ENCODE results near the gene RNF148.

The RNF148 gene

GRCh38 chr7:122674502-122674901 lies 28.2 kb downstream of the RNF148 start:
- Histone ChIP-seq H3K9me3 (ENCODE audit: severe bottlenecking) (no peaks in the 10 kb centered on the region), H3K4me3 (ENCODE audit: low read depth, low read length) (no peak overlapping the region), H3K36me3 (no peaks in the 10 kb centered on the region), H3K27ac (no peak overlapping the region), H3K27me3 (ENCODE audit: insufficient read depth, low read depth, severe bottlenecking) (no peaks in the 10 kb centered on the region)
- no peak for TF ChIP-seq CTCF (IDR thresholded peaks at IDR 0.05; ENCODE audit: low read depth, low read length)
- no peak for DNase-seq

- TF ChIP-seq CTCF (IDR thresholded peaks at IDR 0.05; ENCODE audit: low read depth, low read length), result no peak
- Histone ChIP-seq H3K36me3 (no peaks in the 10 kb centered on the region), H3K27ac (no peak overlapping the region), H3K27me3 (ENCODE audit: insufficient read depth, low read depth, severe bottlenecking) (no peaks in the 10 kb centered on the region), H3K4me3 (ENCODE audit: low read depth, low read length) (no peak overlapping the region), H3K9me3 (ENCODE audit: severe bottlenecking) (no peaks in the 10 kb centered on the region)
- no peak for DNase-seq
Measured at GRCh38 chr7:122673951-122674350, 28.8 kb downstream of the RNF148 start.

- H3K27me3 ChIP-seq (ENCODE audit: insufficient read depth, low read depth, severe bottlenecking), result no peaks in the 10 kb centered on the region
- no peak for TF ChIP-seq CTCF (IDR thresholded peaks at IDR 0.05; ENCODE audit: low read depth, low read length)
- H3K27ac ChIP-seq, result no peak overlapping the region
- no peaks in the 10 kb centered on the region for H3K9me3 ChIP-seq (ENCODE audit: severe bottlenecking)
- no peak for DNase-seq
- no peaks in the 10 kb centered on the region for H3K36me3 ChIP-seq
- no peak overlapping the region for H3K4me3 ChIP-seq (ENCODE audit: low read depth, low read length)
Measured at GRCh38 chr7:122672536-122672935, 30.2 kb downstream of the RNF148 start.

GRCh38 chr7:122663733-122664132 lies 39.0 kb downstream of the RNF148 start:
- no peak for DNase-seq
- Histone ChIP-seq H3K27ac (no peak overlapping the region), H3K36me3 (no peaks in the 10 kb centered on the region), H3K9me3 (ENCODE audit: severe bottlenecking) (no peaks in the 10 kb centered on the region), H3K4me3 (ENCODE audit: low read depth, low read length) (no peak overlapping the region), H3K27me3 (ENCODE audit: insufficient read depth, low read depth, severe bottlenecking) (no peaks in the 10 kb centered on the region)
- no peak for TF ChIP-seq CTCF (IDR thresholded peaks at IDR 0.05; ENCODE audit: low read depth, low read length)

- TF ChIP-seq CTCF (IDR thresholded peaks at IDR 0.05; ENCODE audit: low read depth, low read length), result no peak
- Histone ChIP-seq H3K27me3 (ENCODE audit: insufficient read depth, low read depth, severe bottlenecking) (no peaks in the 10 kb centered on the region), H3K9me3 (ENCODE audit: severe bottlenecking) (no peaks in the 10 kb centered on the region), H3K27ac (no peak overlapping the region), H3K4me3 (ENCODE audit: low read depth, low read length) (no peak overlapping the region), H3K36me3 (no peaks in the 10 kb centered on the region)
- no peak for DNase-seq
Measured at GRCh38 chr7:122658856-122659255, 43.9 kb downstream of the RNF148 start.

GRCh38 chr7:122653685-122654084 lies 49.0 kb downstream of the RNF148 start:
- H3K4me3 ChIP-seq (ENCODE audit: low read depth, low read length), result no peak overlapping the region
- no peak for TF ChIP-seq CTCF (IDR thresholded peaks at IDR 0.05; ENCODE audit: low read depth, low read length)
- no peak overlapping the region for H3K27ac ChIP-seq
- H3K36me3 ChIP-seq, result no peaks in the 10 kb centered on the region
- no peaks in the 10 kb centered on the region for H3K27me3 ChIP-seq (ENCODE audit: insufficient read depth, low read depth, severe bottlenecking)
- no peak for DNase-seq
- H3K9me3 ChIP-seq (ENCODE audit: severe bottlenecking), result no peaks in the 10 kb centered on the region

All from WERI-Rb-1 (cell line).